K562 (cell line): Measurements from ENCODE around the gene IL27RA. TPM values are rescaled to one million over a fixed set of nuclear protein-coding genes. Genes with fewer than 3 reads are reported as not detected.

Source experiments
- BHLHE40 ChIP-seq: IDR thresholded peaks from 2 replicates; pipeline ENCODE4 v1.6.1; 2011; ENCODE audit warnings: low read length, improper control_type of control experiment
- CTCFL ChIP-seq: IDR thresholded peaks from 2 replicates; pipeline ENCODE4 v1.6.1; 2011; ENCODE audit warnings: borderline replicate concordance, low read depth, mild to moderate bottlenecking, moderate library complexity, low read length; ENCODE audit not compliant: insufficient read depth, poor library complexity, severe bottlenecking
- E2F3 ChIP-seq: fragments of 250-450 bp; sonication (Bioruptor Pico); IDR thresholded peaks from 2 replicates; pipeline ENCODE4 v1.4.0; 2020; ENCODE audit warnings: mild to moderate bottlenecking
- E2F6 ChIP-seq, 2 experiments: IDR thresholded peaks; 2 replicates each; pipeline ENCODE4 v1.6.1; 2011; ENCODE audit warnings: borderline replicate concordance in 1 of 2, control low read depth in 1 of 2, low read depth in 1 of 2, low read length in 1 of 2, mild to moderate bottlenecking in 1 of 2, mixed read lengths in 1 of 2, moderate library complexity in 1 of 2; ENCODE audit not compliant: insufficient read depth in 1 of 2, insufficient read length in 1 of 2, poor library complexity in 1 of 2, severe bottlenecking in 1 of 2; ENCODE audit errors: extremely low read depth in 1 of 2
- EP400 ChIP-seq: fragments of 450-650 bp; IDR thresholded peaks from 2 replicates; pipeline ENCODE4 v1.6.1; 2017; ENCODE audit warnings: antibody characterized with exemption, mild to moderate bottlenecking, moderate library complexity
- PCBP1 ChIP-seq: fragments of 200-400 bp; formaldehyde crosslinking; IDR thresholded peaks from 2 replicates; pipeline ENCODE4 v1.6.1; 2018; ENCODE audit warnings: mild to moderate bottlenecking, low read depth, low read length; ENCODE audit not compliant: poor library complexity, severe bottlenecking
- RBFOX2 ChIP-seq: fragments of 200-400 bp; formaldehyde crosslinking; IDR thresholded peaks from 2 replicates; pipeline ENCODE4 v1.6.1; 2017; ENCODE audit warnings: low read depth, mild to moderate bottlenecking, low read length, moderate library complexity
- RBM14 ChIP-seq: fragments of 200-400 bp; formaldehyde crosslinking; IDR thresholded peaks from 2 replicates; pipeline ENCODE4 v1.6.1; 2018; ENCODE audit warnings: low read depth, mild to moderate bottlenecking, low read length, moderate library complexity, borderline replicate concordance; ENCODE audit not compliant: insufficient read depth
- TSHZ1 ChIP-seq: fragments of 250-450 bp; sonication (Bioruptor Pico); IDR thresholded peaks from 2 replicates; pipeline ENCODE4 v1.4.0; 2020; ENCODE audit warnings: mild to moderate bottlenecking, moderate library complexity
- ZNF41 ChIP-seq: fragments of 250-450 bp; sonication (Bioruptor Pico); conservative IDR thresholded peaks from 2 replicates; pipeline ENCODE4 v1.4.0; 2020; ENCODE audit warnings: mild to moderate bottlenecking
- polyA plus RNA-seq, 8 experiments: library from polyadenylated mRNA; depleted of rRNA in 4 of 8; stranded (reverse) in 5 of 8; unstranded in 3 of 8; fragments of >200 nt; fragmentation: Nextera tagmentation in 2 of 8; fragmentation: Illumina TruSeq in 1 of 8; extraction: Ambion mirVana in 2 of 8; extraction: Trizol in 1 of 8; gene quantifications; 2 replicates each; pipeline versions ENCODE4 v1.2.1 to v1.2.3, GENCODE V29; 2011 to 2014; ENCODE audit warnings: inconsistent platforms in 1 of 8, missing spikeins in 1 of 8
- total RNA-seq, 7 experiments: library from RNA; depleted of rRNA in 6 of 7; stranded (reverse); fragments of >200 nt in 6 of 7; fragmentation: Illumina TruSeq in 2 of 7; extraction: Trizol in 2 of 7; gene quantifications; 2 replicates each; pipeline versions ENCODE4 v1.2.1 to v1.2.3, GENCODE V29; 2011 to 2021; ENCODE audit warnings: low replicate concordance in 1 of 7
- TF ChIP-seq, protein P1 (sequence below): fragments of 250-450 bp; sonication (Bioruptor Pico); IDR thresholded peaks from 2 replicates; pipeline ENCODE4 v1.9.0; 2021; ENCODE audit warnings: mild to moderate bottlenecking, inconsistent platforms
- TF ChIP-seq, protein P2 (sequence below): fragments of 450-650 bp; IDR thresholded peaks from 2 replicates; pipeline ENCODE4 v1.6.1; 2016; ENCODE audit warnings: borderline replicate concordance

IL27RA gene
- total and polyA plus RNA-seq, 9 of the 15 experiments (the other 6 are each of a cell fraction or from before 2014, with no cell fraction given), result 1.9 to 15.9 (median 12.0) TPM

- TF ChIP-seq, protein P1, sequence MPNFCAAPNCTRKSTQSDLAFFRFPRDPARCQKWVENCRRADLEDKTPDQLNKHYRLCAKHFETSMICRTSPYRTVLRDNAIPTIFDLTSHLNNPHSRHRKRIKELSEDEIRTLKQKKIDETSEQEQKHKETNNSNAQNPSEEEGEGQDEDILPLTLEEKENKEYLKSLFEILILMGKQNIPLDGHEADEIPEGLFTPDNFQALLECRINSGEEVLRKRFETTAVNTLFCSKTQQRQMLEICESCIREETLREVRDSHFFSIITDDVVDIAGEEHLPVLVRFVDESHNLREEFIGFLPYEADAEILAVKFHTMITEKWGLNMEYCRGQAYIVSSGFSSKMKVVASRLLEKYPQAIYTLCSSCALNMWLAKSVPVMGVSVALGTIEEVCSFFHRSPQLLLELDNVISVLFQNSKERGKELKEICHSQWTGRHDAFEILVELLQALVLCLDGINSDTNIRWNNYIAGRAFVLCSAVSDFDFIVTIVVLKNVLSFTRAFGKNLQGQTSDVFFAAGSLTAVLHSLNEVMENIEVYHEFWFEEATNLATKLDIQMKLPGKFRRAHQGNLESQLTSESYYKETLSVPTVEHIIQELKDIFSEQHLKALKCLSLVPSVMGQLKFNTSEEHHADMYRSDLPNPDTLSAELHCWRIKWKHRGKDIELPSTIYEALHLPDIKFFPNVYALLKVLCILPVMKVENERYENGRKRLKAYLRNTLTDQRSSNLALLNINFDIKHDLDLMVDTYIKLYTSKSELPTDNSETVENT (CRISPR knock-in tag), result no peak; the same call in 1 of the 2 replicates
- TF ChIP-seq E2F3 (CRISPR knock-in tag) (no peak), TSHZ1 (CRISPR knock-in tag) (no peak), E2F6 (IDR thresholded peaks at IDR 0.05; ENCODE audit: borderline replicate concordance in 1 of 2, extremely low read depth in 1 of 2, insufficient read depth in 1 of 2, insufficient read length in 1 of 2, low read depth in 1 of 2, low read length in 1 of 2, poor library complexity in 1 of 2, severe bottlenecking in 1 of 2) (peak; percentile 69 to 87), PCBP1 (peak; percentile 58), RBFOX2 (peak; percentile 90), RBM14 (peak; percentile 93; the same call in 1 of the 2 replicates), BHLHE40 (no peak), ZNF41 (CRISPR knock-in tag) (no peak), CTCFL (peak; percentile 3), EP400 (peak; percentile 65)
- TF ChIP-seq, protein P2, sequence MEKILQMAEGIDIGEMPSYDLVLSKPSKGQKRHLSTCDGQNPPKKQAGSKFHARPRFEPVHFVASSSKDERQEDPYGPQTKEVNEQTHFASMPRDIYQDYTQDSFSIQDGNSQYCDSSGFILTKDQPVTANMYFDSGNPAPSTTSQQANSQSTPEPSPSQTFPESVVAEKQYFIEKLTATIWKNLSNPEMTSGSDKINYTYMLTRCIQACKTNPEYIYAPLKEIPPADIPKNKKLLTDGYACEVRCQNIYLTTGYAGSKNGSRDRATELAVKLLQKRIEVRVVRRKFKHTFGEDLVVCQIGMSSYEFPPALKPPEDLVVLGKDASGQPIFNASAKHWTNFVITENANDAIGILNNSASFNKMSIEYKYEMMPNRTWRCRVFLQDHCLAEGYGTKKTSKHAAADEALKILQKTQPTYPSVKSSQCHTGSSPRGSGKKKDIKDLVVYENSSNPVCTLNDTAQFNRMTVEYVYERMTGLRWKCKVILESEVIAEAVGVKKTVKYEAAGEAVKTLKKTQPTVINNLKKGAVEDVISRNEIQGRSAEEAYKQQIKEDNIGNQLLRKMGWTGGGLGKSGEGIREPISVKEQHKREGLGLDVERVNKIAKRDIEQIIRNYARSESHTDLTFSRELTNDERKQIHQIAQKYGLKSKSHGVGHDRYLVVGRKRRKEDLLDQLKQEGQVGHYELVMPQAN, result peak; percentile 38; the same call in 1 of the 2 replicates
Measured at GRCh38 chr19:14031719-14032480, at the start of gene IL27RA (continued).
